ENCODE data around the gene SREBF2. TPM values are rescaled to one million over a fixed set of nuclear protein-coding genes. Genes with fewer than 3 reads are reported as not detected.

SREBF2 gene
- total and polyA plus RNA-seq, 2 of the 8 experiments (the other 6 are each of a cell fraction or from before 2014, with no cell fraction given): 125 to 144 TPM

GRCh38 chr22:41952713-41953112 is 119.8 kb downstream of the SREBF2 start:
- H3K9ac ChIP-seq (replicated peaks in 1 of 4; ENCODE audit: extremely low read depth in 1 of 4, low read depth in 3 of 4, low read length in 3 of 4): no peak overlapping the region
- H3K4me1 ChIP-seq (replicated peaks in 1 of 4; ENCODE audit: control insufficient read depth in 3 of 4, insufficient read depth in 4 of 4, low read length in 3 of 4): peaks cover 2 to 14% (median 5%) of the 10 kb centered on the region in 4 experiments; a peak in 6 of 7 replicates
- no peak for TF ChIP-seq USF2 (IDR thresholded peaks at IDR 0.05; ENCODE audit: low read length)
- TF ChIP-seq GTF2F1 (IDR thresholded peaks at IDR 0.05; ENCODE audit: borderline replicate concordance, low read depth, low read length): no peak
- no peak for TF ChIP-seq BCL11A (IDR thresholded peaks at IDR 0.05; ENCODE audit: low read depth in 2 of 2, low read length in 2 of 2)
- TF ChIP-seq HDAC2 (IDR thresholded peaks at IDR 0.05; ENCODE audit: borderline replicate concordance in 1 of 2, low read depth in 2 of 2, low read length in 2 of 2): no peak
- TF ChIP-seq RAD21 (IDR thresholded peaks at IDR 0.05 in 1 of 2, conservative IDR thresholded peaks at IDR 0.05 in 1 of 2; ENCODE audit: low read depth in 2 of 2, low read length in 2 of 2): no peak
- no peak for TF ChIP-seq SAP30 (IDR thresholded peaks at IDR 0.05; ENCODE audit: insufficient read depth, insufficient replicate concordance, low read length)
- no peak for TF ChIP-seq EZH2 (IDR thresholded peaks at IDR 0.05; ENCODE audit: low read depth, low read length, severe bottlenecking)
- TF ChIP-seq KDM5A (IDR thresholded peaks at IDR 0.05; ENCODE audit: low read length): no peak
- no peak for TF ChIP-seq POU5F1 (IDR thresholded peaks at IDR 0.05; ENCODE audit: low read depth, low read length)
- no peak for TF ChIP-seq TAF1 (IDR thresholded peaks at IDR 0.05; ENCODE audit: low read depth, low read length)
- no peak for TF ChIP-seq CREB1 (IDR thresholded peaks at IDR 0.05)

More at GRCh38 chr22:41952713-41953112, 119.8 kb downstream of the SREBF2 start:
- Histone ChIP-seq H3K36me3 (ENCODE audit: control insufficient read depth in 2 of 4, insufficient read depth in 4 of 4, low read length in 3 of 4) (no peaks in the 10 kb centered on the region), H3K4me3 (ENCODE audit: extremely low read depth in 1 of 4, insufficient read depth in 2 of 4, low read depth in 3 of 4, low read length in 4 of 4) (no peak overlapping the region), H3K4ac (replicated peaks; ENCODE audit: insufficient read length, low read depth, low read length) (no peak overlapping the region), H3K27ac (ENCODE audit: low read depth, low read length) (no peak overlapping the region), H2BK20ac (ENCODE audit: low read length) (no peak overlapping the region), H3K23ac (ENCODE audit: insufficient read length) (no peak overlapping the region), H3K79me2 (ENCODE audit: control insufficient read depth in 1 of 2, insufficient read depth in 2 of 2, low read length in 2 of 2) (no peaks in the 10 kb centered on the region), H3K79me1 (ENCODE audit: low read depth, low read length) (no peaks in the 10 kb centered on the region), H4K8ac (ENCODE audit: extremely low read depth, insufficient read depth, low read length) (peak overlapping the region; percentile 53), H2BK120ac (replicated peaks; ENCODE audit: low read depth, low read length) (no peak overlapping the region), H4K5ac (ENCODE audit: insufficient read length, low read depth, low read length) (no peak overlapping the region), H4K91ac (replicated peaks; ENCODE audit: insufficient read length, low read length) (peak overlapping the region; percentile 31), H3K14ac (ENCODE audit: insufficient read length) (no peak overlapping the region), H2AFZ (ENCODE audit: low read length) (no peak overlapping the region), H3K4me2 (ENCODE audit: insufficient read depth in 1 of 2, low read depth in 2 of 2, low read length in 2 of 2) (no peak overlapping the region), H3K56ac (replicated peaks; ENCODE audit: insufficient read length, low read depth, low read length) (no peak overlapping the region), H2BK15ac (ENCODE audit: low read length) (no peak overlapping the region; the same call in 1 of the 2 replicates), H2BK5ac (ENCODE audit: low read depth, low read length) (no peak overlapping the region), H4K20me1 (replicated peaks in 1 of 2; ENCODE audit: control insufficient read depth in 1 of 2, insufficient read depth in 2 of 2, low read length in 2 of 2) (peaks cover 0 to 2% of the 10 kb centered on the region in 2 experiments), H2BK12ac (ENCODE audit: low read depth, low read length) (peak overlapping the region; percentile 20; the same call in 1 of the 2 replicates), H3K18ac (ENCODE audit: extremely low read depth, low read length) (no peak overlapping the region; the same call in 1 of the 2 replicates), H3K27me3 (replicated peaks in 1 of 4; ENCODE audit: control insufficient read depth in 3 of 4, extremely low read depth in 1 of 4, insufficient read depth in 3 of 4, low read length in 3 of 4) (no peaks in the 10 kb centered on the region), H2AK5ac (ENCODE audit: low read depth, low read length) (no peak overlapping the region; the same call in 1 of the 2 replicates), H3K23me2 (ENCODE audit: low read depth, low read length) (0 out of 2 replicates have a peak, but pooled peaks cover 1% of the 10 kb centered on the region), H3K9me3 (ENCODE audit: insufficient read depth in 2 of 2, low read depth in 1 of 2, low read length in 1 of 2) (no peaks in the 10 kb centered on the region)
- ChIA-PET CTCF (ENCODE audit: partially characterized antibody) (interaction anchor here (0.6 to 2.4 kb wide), 9 partner anchors 12 to 213 kb away, joined by 3 to 10 read pairs (median 4); partner anchors contain the start of gene TNFRSF13C), POLR2A (ENCODE audit: partially characterized antibody) (interaction anchor here (1.2 to 1.9 kb wide), 2 partner anchors 14 to 33 kb away, joined by 4 to 5 read pairs; no protein-coding TSS in a partner anchor)
- WGBS, 2 experiments (ENCODE audit: extremely low coverage in 1 of 2, insufficient coverage in 1 of 2, insufficient read length in 1 of 2, insufficient replicate concordance in 2 of 2, low coverage in 1 of 2, low lambda C conversion rate in 2 of 2, missing lambda C conversion rate in 1 of 2): 84% methylated on average over 2 of the region's 2 CpGs; no CpG with 5 or more reads in 1 of the 2 experiments
- DNase-seq (ENCODE audit: low read depth in 1 of 2, low spot score in 2 of 2): no peak
- no peak for FAIRE-seq

Measured in H1 (cell line).